Testis (tissue), 2 donors: ENCODE data around the gene DZIP1.
"Not testable (repeated sequence)": the region's sequence is repeated elsewhere in the genome, so short reads cannot be mapped to it uniquely, and the experiment has no call there.

Source experiments
- CTCF ChIP-seq, 3 experiments: fragments of 450-650 bp in 2 of 3; fragments of 200-600 bp in 1 of 3; sonication (generic) in 1 of 3; IDR thresholded peaks; one replicate each; pipeline ENCODE4 v1.5.1; 2016 to 2019; ENCODE audit warnings: antibody characterized with exemption in 3 of 3, mild to moderate bottlenecking in 2 of 3, moderate library complexity in 1 of 3
- POLR2A ChIP-seq: fragments of 450-650 bp; IDR thresholded peaks from one replicate; pipeline ENCODE4 v1.6.1; 2017; ENCODE audit warnings: antibody characterized with exemption, mild to moderate bottlenecking, moderate library complexity

DNA sequence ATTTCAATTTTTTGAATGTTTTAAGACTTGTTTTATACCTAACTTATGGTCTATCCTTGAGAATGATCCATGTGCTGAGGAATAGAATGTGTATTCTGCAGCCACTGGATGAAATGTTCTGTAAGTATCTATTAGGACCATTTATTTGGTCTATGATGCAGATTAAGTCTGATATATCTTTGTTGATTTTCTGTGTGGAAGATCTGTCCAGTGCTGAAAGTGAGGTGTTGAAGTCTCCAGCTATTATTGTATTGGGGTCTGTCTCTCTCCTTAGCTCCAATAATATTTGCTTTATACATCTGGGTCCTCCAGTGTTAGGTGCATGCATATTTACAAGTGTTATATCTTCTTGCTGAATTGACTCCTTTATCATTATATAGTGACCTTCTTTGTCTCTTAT, 22.7 kb upstream of the DZIP1 start:
- TF ChIP-seq POLR2A; CTCF (IDR thresholded peaks at IDR 0.05): not testable (repeated sequence)
